ENCODE results near the gene PDE6B. TPM values are rescaled to one million over a fixed set of nuclear protein-coding genes. Genes with fewer than 3 reads are reported as not detected.
A peak's percentile ranks its signal among the peaks of the same experiment; 100 is the strongest.

PDE6B gene
- total RNA-seq, 1 experiment from 2014 or later, result not detected

DNA sequence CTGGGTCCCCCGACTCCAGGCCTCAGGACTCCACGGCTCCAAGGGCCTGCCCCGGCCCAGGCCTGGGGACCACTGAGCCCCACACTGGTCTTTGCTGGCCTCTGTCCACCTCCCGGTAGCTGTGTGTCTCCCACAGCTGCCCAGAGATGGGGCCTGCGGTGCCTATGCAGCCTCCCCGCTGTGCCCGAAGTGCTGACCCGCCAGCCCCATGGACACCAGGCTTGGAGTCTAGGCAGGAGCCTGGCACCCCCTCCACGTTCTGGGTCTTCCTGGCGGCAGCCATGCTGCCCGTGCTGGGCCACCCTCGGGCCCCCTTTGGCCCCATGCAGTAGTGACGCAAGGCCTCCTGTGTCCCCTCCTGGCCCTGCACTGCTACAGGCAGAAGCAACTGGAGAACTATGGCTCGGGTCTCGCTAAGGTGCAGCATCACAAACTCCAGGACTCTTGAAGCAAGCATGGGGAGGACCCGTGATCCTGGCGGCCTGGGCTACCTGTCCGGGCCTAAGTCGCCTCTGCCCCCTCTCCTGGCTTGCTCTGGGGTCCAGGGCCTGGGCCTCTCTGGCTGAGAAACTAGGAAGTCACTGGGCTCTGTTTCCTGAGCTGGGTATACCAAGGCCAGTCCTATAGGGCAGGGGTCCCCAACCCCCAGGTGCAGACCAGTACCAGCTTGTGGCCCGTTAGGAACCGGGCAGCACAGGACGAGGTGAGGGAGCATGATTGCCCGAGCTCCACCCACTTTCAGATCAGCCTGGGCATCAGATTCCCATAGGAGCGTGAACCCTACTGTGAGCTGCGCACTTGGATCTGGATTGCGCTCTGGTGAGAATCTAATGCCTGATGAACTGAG is 49.9 kb downstream of the PDE6B start:
- ChIA-PET CTCF (no interaction called here), POLR2A (no interaction called here)
- H3K4me1 Mint-ChIP-seq (ENCODE audit: low read depth, unreplicated experiment), result peaks cover 5% of the 10 kb centered on the region
- no peaks in the 10 kb centered on the region for H3K9me3 Mint-ChIP-seq (ENCODE audit: unreplicated experiment)
- Histone ChIP-seq H3K36me3 (ENCODE audit: control insufficient read depth, insufficient read depth, low read length) (peaks cover 2% of the 10 kb centered on the region; the same call in 1 of the 2 replicates), H3K4me1 (peaks cover 4% of the 10 kb centered on the region; the same call in 1 of the 2 replicates), H3K9me3 (no peaks in the 10 kb centered on the region), H3K4me3 (ENCODE audit: low read depth, low read length) (peak overlapping the region; percentile 96), H3K27me3 (replicated peaks; ENCODE audit: control insufficient read depth, insufficient read depth, low read length) (no peaks in the 10 kb centered on the region)
- no TSS peak for BruUV-seq (replicated peaks)
- H3K4me3 Mint-ChIP-seq (ENCODE audit: unreplicated experiment), result peak overlapping the region; percentile 80
- no peaks in the 10 kb centered on the region for H3K27me3 Mint-ChIP-seq (ENCODE audit: insufficient read depth, unreplicated experiment)
- intact Hi-C loops (cut with micrococcal nuclease; ENCODE audit: unreplicated experiment), result no loop called here
- H3K36me3 Mint-ChIP-seq (ENCODE audit: insufficient read depth, unreplicated experiment), result peaks cover 46% of the 10 kb centered on the region
- TF ChIP-seq, protein P1, sequence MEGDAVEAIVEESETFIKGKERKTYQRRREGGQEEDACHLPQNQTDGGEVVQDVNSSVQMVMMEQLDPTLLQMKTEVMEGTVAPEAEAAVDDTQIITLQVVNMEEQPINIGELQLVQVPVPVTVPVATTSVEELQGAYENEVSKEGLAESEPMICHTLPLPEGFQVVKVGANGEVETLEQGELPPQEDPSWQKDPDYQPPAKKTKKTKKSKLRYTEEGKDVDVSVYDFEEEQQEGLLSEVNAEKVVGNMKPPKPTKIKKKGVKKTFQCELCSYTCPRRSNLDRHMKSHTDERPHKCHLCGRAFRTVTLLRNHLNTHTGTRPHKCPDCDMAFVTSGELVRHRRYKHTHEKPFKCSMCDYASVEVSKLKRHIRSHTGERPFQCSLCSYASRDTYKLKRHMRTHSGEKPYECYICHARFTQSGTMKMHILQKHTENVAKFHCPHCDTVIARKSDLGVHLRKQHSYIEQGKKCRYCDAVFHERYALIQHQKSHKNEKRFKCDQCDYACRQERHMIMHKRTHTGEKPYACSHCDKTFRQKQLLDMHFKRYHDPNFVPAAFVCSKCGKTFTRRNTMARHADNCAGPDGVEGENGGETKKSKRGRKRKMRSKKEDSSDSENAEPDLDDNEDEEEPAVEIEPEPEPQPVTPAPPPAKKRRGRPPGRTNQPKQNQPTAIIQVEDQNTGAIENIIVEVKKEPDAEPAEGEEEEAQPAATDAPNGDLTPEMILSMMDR (IDR thresholded peaks at IDR 0.05; ENCODE audit: insufficient read depth in 1 of 2, low read depth in 1 of 2, low read length in 1 of 2, severe bottlenecking in 1 of 2, unreplicated experiment in 1 of 2), result no peak
- DNase-seq, result no peak
- peak overlapping the region; percentile 85 for H3K27ac Mint-ChIP-seq (ENCODE audit: unreplicated experiment)

DNA sequence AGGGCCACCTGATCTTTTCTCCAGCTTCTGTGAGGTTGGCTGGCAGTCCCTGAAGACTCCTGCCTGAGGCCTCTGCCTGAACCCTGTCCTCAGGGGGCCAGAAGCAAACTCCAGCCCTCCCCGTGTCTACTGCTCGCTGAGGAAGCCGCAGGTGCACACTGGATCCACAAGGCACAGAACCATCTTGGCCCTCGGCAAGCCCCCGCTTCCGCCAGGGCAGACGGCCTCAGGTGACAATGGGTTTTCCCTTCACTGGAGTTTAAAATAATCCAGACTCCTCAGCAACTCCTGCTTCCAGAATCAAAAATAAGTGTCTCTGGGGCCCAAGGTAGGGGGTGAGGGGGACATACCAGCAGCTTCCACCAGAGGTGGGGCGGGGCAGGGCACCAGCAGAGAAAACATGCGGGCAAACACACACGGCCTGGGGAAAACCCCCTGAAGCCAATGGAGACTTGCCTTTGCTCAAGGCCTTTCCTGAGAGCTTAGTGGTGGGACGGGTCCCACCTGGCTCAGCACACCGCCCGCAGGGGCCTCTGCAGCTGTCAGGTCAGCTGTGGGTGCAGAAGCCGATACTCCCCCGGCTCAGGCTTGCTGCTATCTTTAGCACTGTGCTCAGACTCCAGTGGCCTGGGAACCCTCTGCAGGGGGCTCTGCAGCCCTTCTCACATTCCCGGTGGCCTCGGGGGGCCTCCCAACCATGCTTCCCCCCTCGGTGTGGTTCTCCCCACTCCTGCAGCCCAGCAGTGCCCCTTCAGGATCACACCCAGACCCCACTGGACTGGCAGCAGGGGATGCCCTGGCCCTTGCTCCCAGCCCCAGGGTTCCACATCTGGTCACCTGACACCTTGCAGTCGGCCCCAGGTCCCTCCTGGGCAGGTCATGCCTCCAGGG is 50.9 kb downstream of the PDE6B start:
- no peaks in the 10 kb centered on the region for H3K27me3 ChIP-seq (replicated peaks; ENCODE audit: control insufficient read depth, insufficient read depth, low read length)
- Mint-ChIP-seq H3K9me3 (ENCODE audit: unreplicated experiment) (no peaks in the 10 kb centered on the region), H3K27ac (ENCODE audit: unreplicated experiment) (no peak overlapping the region), H3K27me3 (ENCODE audit: insufficient read depth, unreplicated experiment) (no peaks in the 10 kb centered on the region), H3K4me1 (ENCODE audit: low read depth, unreplicated experiment) (peaks cover 5% of the 10 kb centered on the region), H3K4me3 (ENCODE audit: unreplicated experiment) (no peak overlapping the region), H3K36me3 (ENCODE audit: insufficient read depth, unreplicated experiment) (peaks cover 42% of the 10 kb centered on the region)
- peaks cover 7% of the 10 kb centered on the region; the same call in 1 of the 2 replicates for H3K4me1 ChIP-seq
- TF ChIP-seq, protein P1 (IDR thresholded peaks at IDR 0.05; ENCODE audit: insufficient read depth in 1 of 2, low read depth in 1 of 2, low read length in 1 of 2, severe bottlenecking in 1 of 2, unreplicated experiment in 1 of 2), result no peak
- intact Hi-C loops (cut with micrococcal nuclease; ENCODE audit: unreplicated experiment), result no loop called here
- DNase-seq, result no peak
- H3K9me3 ChIP-seq, result no peaks in the 10 kb centered on the region
- no TSS peak for BruUV-seq (replicated peaks)
- ChIA-PET CTCF (no interaction called here), POLR2A (no interaction called here)
- H3K4me3 ChIP-seq (ENCODE audit: low read depth, low read length), result no peak overlapping the region
- H3K36me3 ChIP-seq (ENCODE audit: control insufficient read depth, insufficient read depth, low read length), result peaks cover 2% of the 10 kb centered on the region; the same call in 1 of the 2 replicates

DNA sequence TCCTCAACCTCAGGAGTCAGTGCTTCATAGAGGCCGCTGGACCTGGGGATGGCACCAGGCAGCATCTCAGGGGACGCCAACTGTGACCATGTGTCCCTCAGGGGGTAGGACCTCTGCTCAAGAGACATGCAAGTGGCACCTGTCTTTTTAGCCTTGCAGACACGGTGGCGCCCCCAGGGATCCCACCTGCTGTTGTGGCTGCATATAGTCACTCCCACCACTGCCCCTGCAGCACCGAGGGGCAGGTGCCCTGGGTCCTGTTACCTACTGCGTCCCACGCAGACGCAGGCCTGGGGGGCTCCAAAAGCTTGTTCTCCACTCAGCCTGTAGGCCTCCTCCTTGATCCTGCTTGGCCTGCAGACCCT is 51.5 kb downstream of the PDE6B start:
- Histone ChIP-seq H3K4me1 (peaks cover 7% of the 10 kb centered on the region; the same call in 1 of the 2 replicates), H3K36me3 (ENCODE audit: control insufficient read depth, insufficient read depth, low read length) (peaks cover 2% of the 10 kb centered on the region; the same call in 1 of the 2 replicates), H3K9me3 (no peaks in the 10 kb centered on the region), H3K4me3 (ENCODE audit: low read depth, low read length) (no peak overlapping the region), H3K27me3 (replicated peaks; ENCODE audit: control insufficient read depth, insufficient read depth, low read length) (no peaks in the 10 kb centered on the region)
- no peak for DNase-seq
- Mint-ChIP-seq H3K36me3 (ENCODE audit: insufficient read depth, unreplicated experiment) (peaks cover 36% of the 10 kb centered on the region), H3K4me3 (ENCODE audit: unreplicated experiment) (no peak overlapping the region), H3K27ac (ENCODE audit: unreplicated experiment) (no peak overlapping the region), H3K27me3 (ENCODE audit: insufficient read depth, unreplicated experiment) (no peaks in the 10 kb centered on the region), H3K4me1 (ENCODE audit: low read depth, unreplicated experiment) (peaks cover 5% of the 10 kb centered on the region), H3K9me3 (ENCODE audit: unreplicated experiment) (no peaks in the 10 kb centered on the region)
- BruUV-seq (replicated peaks), result no TSS peak
- TF ChIP-seq, protein P1 (IDR thresholded peaks at IDR 0.05; ENCODE audit: insufficient read depth in 1 of 2, low read depth in 1 of 2, low read length in 1 of 2, severe bottlenecking in 1 of 2, unreplicated experiment in 1 of 2), result no peak
- POLR2A ChIA-PET, result no interaction called here
- CTCF ChIA-PET, result no interaction called here
- intact Hi-C loops (cut with micrococcal nuclease; ENCODE audit: unreplicated experiment), result no loop called here
